SU-DHL-6 (cell line): ENCODE measurements around the gene MANSC4.

ENCODE experiments used
- H2AFZ ChIP-seq: fragments of 200-600 bp; sonication (generic); 2 replicates; pipeline ENCODE4 v1.6.1; 2014; ENCODE audit warnings: low read depth, mild to moderate bottlenecking, moderate library complexity, mixed read lengths, antibody characterized with exemption, low read length; ENCODE audit not compliant: severe bottlenecking
- H3F3A ChIP-seq: fragments of 200-600 bp; shearing (Covaris generic); 2 replicates; pipeline ENCODE4 v1.6.0; 2016; ENCODE audit warnings: antibody characterized with exemption, mild to moderate bottlenecking; ENCODE audit not compliant: insufficient read depth
- H3K27ac ChIP-seq: fragments of 200-600 bp; sonication (generic); 2 replicates; pipeline ENCODE4 v1.5.1; 2016; ENCODE audit warnings: low read depth, mild to moderate bottlenecking, low read length, moderate library complexity, mixed read lengths
- H3K27me3 ChIP-seq: fragments of 200-600 bp; sonication (generic), shearing (Covaris generic); 2 replicates; pipeline ENCODE4 v1.6.0; 2014; ENCODE audit warnings: mild to moderate bottlenecking, low read length
- H3K36me3 ChIP-seq: fragments of 200-600 bp; sonication (generic); 2 replicates; pipeline ENCODE4 v1.6.1; 2014; ENCODE audit warnings: mild to moderate bottlenecking, low read length, mixed read lengths
- H3K4me2 ChIP-seq: fragments of 300-600, 200-600 bp; shearing (Covaris generic), sonication (generic); 2 replicates; pipeline ENCODE4 v1.6.0; 2014; ENCODE audit warnings: low read length, low read depth, mild to moderate bottlenecking; ENCODE audit not compliant: poor library complexity, severe bottlenecking
- H3K4me3 ChIP-seq: fragments of 200-600 bp; sonication (generic); 2 replicates; pipeline ENCODE4 v1.5.1; 2014; ENCODE audit warnings: antibody characterized with exemption, low read length, mild to moderate bottlenecking, mixed read lengths; ENCODE audit not compliant: insufficient read depth, poor library complexity, severe bottlenecking
- H3K79me2 ChIP-seq: fragments of 200-600 bp; sonication (generic); 2 replicates; pipeline ENCODE4 v1.6.1; 2014; ENCODE audit warnings: mild to moderate bottlenecking, low read length, moderate library complexity; ENCODE audit not compliant: insufficient read depth
- H3K9ac ChIP-seq: fragments of 200-600 bp; sonication (generic); 2 replicates; pipeline ENCODE4 v1.7.0; 2014; ENCODE audit warnings: mild to moderate bottlenecking, low read length
- H3K9me2 ChIP-seq: fragments of 200-600 bp; sonication (generic); replicated peaks from 2 replicates; pipeline ENCODE4 v1.6.1; 2014; ENCODE audit warnings: low read length; ENCODE audit not compliant: insufficient read depth
- H3K9me3 ChIP-seq: fragments of 200-600 bp; sonication (generic); 2 replicates; pipeline ENCODE4 v1.6.1; 2014; ENCODE audit warnings: low read length, mixed read lengths; ENCODE audit not compliant: insufficient read depth
- H4K20me1 ChIP-seq: fragments of 200-600 bp; sonication (generic); 2 replicates; pipeline ENCODE4 v1.6.1; 2014; ENCODE audit warnings: low read depth, mild to moderate bottlenecking, antibody characterized with exemption, low read length, moderate library complexity, mixed read lengths
- CTCF ChIP-seq: fragments of 200-600 bp; sonication (generic); IDR thresholded peaks from one replicate; pipeline ENCODE4 v1.5.1; 2017; ENCODE audit warnings: antibody characterized with exemption, mild to moderate bottlenecking, low read length, moderate library complexity; ENCODE audit not compliant: insufficient read depth, poor library complexity, severe bottlenecking
- EZH2phosphoT487 ChIP-seq: fragments of 200-600 bp; sonication (generic), shearing (Covaris generic); conservative IDR thresholded peaks from 2 replicates; pipeline ENCODE4 v1.6.1; 2018; ENCODE audit warnings: mild to moderate bottlenecking, antibody characterized with exemption, low read length, moderate library complexity, mixed read lengths

The MANSC4 gene

GRCh38 chr12:27817766-27818165 is 37.7 kb upstream of the MANSC4 start:
- peaks cover 23% of the 10 kb centered on the region for H3F3A ChIP-seq
- H3K4me2 ChIP-seq, result peak overlapping the region; percentile 7
- no peaks in the 10 kb centered on the region for H3K9me3 ChIP-seq
- H3K9me2 ChIP-seq, result no peaks in the 10 kb centered on the region
- TF ChIP-seq CTCF (no peak), EZH2phosphoT487 (no peak)
- no peaks in the 10 kb centered on the region for H4K20me1 ChIP-seq
- no peaks in the 10 kb centered on the region for H3K79me2 ChIP-seq
- no peak overlapping the region for H3K9ac ChIP-seq
- H2AFZ ChIP-seq, result no peak overlapping the region
- no peak overlapping the region for H3K4me3 ChIP-seq
- H3K27me3 ChIP-seq, result no peaks in the 10 kb centered on the region
- 0 out of 2 replicates have a peak overlapping the region, but pooled peaks have one; percentile 98 for H3K27ac ChIP-seq
- H3K36me3 ChIP-seq, result no peaks in the 10 kb centered on the region

GRCh38 chr12:27814851-27815591 is 35.0 kb upstream of the MANSC4 start:
- Histone ChIP-seq H3K36me3 (no peaks in the 10 kb centered on the region), H3K4me3 (no peak overlapping the region), H3K27me3 (no peaks in the 10 kb centered on the region), H3K9ac (no peak overlapping the region), H3K9me3 (no peaks in the 10 kb centered on the region), H3K27ac (no peak overlapping the region), H2AFZ (no peak overlapping the region), H4K20me1 (no peaks in the 10 kb centered on the region), H3F3A (0 out of 2 replicates have a peak, but pooled peaks cover 6% of the 10 kb centered on the region), H3K4me2 (no peak overlapping the region), H3K9me2 (no peaks in the 10 kb centered on the region), H3K79me2 (no peaks in the 10 kb centered on the region)
- TF ChIP-seq EZH2phosphoT487 (no peak), CTCF (no peak)

GRCh38 chr12:27814411-27814810 is 34.4 kb upstream of the MANSC4 start:
- H3K4me2 ChIP-seq, result no peak overlapping the region
- H2AFZ ChIP-seq, result no peak overlapping the region
- H3F3A ChIP-seq, result 0 out of 2 replicates have a peak, but pooled peaks cover 6% of the 10 kb centered on the region
- no peaks in the 10 kb centered on the region for H4K20me1 ChIP-seq
- no peak for TF ChIP-seq EZH2phosphoT487
- no peak for TF ChIP-seq CTCF
- no peak overlapping the region for H3K9ac ChIP-seq
- H3K4me3 ChIP-seq, result no peak overlapping the region
- H3K9me3 ChIP-seq, result no peaks in the 10 kb centered on the region
- H3K36me3 ChIP-seq, result no peaks in the 10 kb centered on the region
- H3K79me2 ChIP-seq, result no peaks in the 10 kb centered on the region
- no peak overlapping the region for H3K27ac ChIP-seq
- no peaks in the 10 kb centered on the region for H3K9me2 ChIP-seq
- H3K27me3 ChIP-seq, result no peaks in the 10 kb centered on the region
